Stimulated activated memory B cell treated with anti-CD40 and anti-IgM and Interleukin-4, amounts not matched to agents 10 μg/mL and 1 μg/mL and 100 μg/mL, for 72 hours (primary cell): ENCODE results near the gene PTPRJ.

Experiments used
- ATAC-seq: fragments of 150-1000 bp; cut with Tn5 transposase; 2 replicates; pipeline ENCODE4 v1.10.0; 2021
- H3K27ac Mint-ChIP-seq: one replicate; pipeline ENCODE4 v1.8.0; 2022; ENCODE audit warnings: mild to moderate bottlenecking, mixed read lengths
- H3K27me3 Mint-ChIP-seq: one replicate; pipeline ENCODE4 v1.8.0; 2022; ENCODE audit warnings: mixed read lengths
- H3K36me3 Mint-ChIP-seq: one replicate; pipeline ENCODE4 v1.8.0; 2022; ENCODE audit warnings: mixed read lengths
- H3K4me1 Mint-ChIP-seq: one replicate; pipeline ENCODE4 v1.8.0; 2022; ENCODE audit warnings: mixed read lengths
- H3K4me3 Mint-ChIP-seq: one replicate; pipeline ENCODE4 v1.8.0; 2022; ENCODE audit warnings: mild to moderate bottlenecking, moderate library complexity, mixed read lengths
- H3K9me3 Mint-ChIP-seq: one replicate; pipeline ENCODE4 v1.8.0; 2022; ENCODE audit warnings: mixed read lengths

PTPRJ gene

DNA sequence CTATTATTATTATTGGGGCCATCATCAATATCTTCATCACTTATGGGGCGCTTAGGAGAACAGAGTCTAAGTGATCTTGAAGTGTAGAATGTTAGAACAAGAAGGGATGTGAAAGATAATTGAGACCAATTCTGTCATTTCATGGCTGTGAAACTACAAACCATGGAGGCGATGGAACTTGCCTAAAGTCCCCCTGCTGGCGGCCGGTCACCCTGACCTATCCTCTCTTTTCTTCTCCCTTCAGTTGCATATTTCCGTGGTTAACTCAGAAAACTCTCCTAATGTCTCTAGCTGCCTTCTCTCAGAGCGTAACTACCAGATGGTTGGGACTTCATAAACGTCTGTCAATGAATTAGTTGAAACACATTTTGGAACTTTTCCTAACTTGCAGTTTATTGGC, 229.7 kb downstream of the PTPRJ start:
- no peak for ATAC-seq
- peaks cover 32% of the 10 kb centered on the region for H3K27me3 Mint-ChIP-seq
- H3K27ac Mint-ChIP-seq: no peak overlapping the region
- H3K4me3 Mint-ChIP-seq: no peak overlapping the region
- no peaks in the 10 kb centered on the region for H3K36me3 Mint-ChIP-seq
- no peaks in the 10 kb centered on the region for H3K4me1 Mint-ChIP-seq
- no peaks in the 10 kb centered on the region for H3K9me3 Mint-ChIP-seq

DNA sequence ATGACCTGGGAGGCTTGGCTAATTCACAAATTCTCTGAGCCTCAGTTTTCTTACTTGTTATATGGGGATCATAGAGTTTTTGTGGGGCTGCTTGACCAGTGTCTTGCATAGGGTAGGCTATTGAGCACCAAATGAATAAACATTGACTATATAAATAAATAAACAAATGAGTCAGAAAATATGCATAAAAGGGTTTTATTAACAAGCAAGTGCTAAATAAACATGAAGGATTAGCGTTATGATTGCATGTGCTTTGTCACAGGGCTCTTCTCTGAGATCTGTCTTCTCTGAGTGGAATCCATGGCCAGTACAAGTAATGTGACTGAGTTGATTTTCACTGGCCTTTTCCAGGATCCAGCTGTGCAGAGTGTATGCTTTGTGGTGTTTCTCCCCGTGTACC, 236.2 kb downstream of the PTPRJ start, which contains the start of gene OR4B1:
Gene OR4B1, plus strand, starts transcription at position 301 of the 400 bp plus-strand sequence. Its CDS starts 0 bp downstream, at position 301.
- ATAC-seq: no peak
- Mint-ChIP-seq H3K27ac (no peak within 1 kb of the TSS), H3K9me3 (no peaks in the 10 kb centered on the region), H3K27me3 (peaks cover under 1% of the 10 kb centered on the region), H3K4me1 (no peaks in the 10 kb centered on the region), H3K4me3 (no peak within 1 kb of the TSS), H3K36me3 (no peaks in the 10 kb centered on the region)
